NCI-H526 treated with DMSO at 0.1 percent for 48 hours (cell line): ENCODE results near the gene RELA.
"Not testable (repeated sequence)": the region's sequence is repeated elsewhere in the genome, so short reads cannot be mapped to it uniquely, and the experiment has no call there.

Experiments used
- DNase-seq: peaks from one replicate; lab custom pipeline; 2025; lab: John Stamatoyannopoulos, UW

Gene RELA

DNA sequence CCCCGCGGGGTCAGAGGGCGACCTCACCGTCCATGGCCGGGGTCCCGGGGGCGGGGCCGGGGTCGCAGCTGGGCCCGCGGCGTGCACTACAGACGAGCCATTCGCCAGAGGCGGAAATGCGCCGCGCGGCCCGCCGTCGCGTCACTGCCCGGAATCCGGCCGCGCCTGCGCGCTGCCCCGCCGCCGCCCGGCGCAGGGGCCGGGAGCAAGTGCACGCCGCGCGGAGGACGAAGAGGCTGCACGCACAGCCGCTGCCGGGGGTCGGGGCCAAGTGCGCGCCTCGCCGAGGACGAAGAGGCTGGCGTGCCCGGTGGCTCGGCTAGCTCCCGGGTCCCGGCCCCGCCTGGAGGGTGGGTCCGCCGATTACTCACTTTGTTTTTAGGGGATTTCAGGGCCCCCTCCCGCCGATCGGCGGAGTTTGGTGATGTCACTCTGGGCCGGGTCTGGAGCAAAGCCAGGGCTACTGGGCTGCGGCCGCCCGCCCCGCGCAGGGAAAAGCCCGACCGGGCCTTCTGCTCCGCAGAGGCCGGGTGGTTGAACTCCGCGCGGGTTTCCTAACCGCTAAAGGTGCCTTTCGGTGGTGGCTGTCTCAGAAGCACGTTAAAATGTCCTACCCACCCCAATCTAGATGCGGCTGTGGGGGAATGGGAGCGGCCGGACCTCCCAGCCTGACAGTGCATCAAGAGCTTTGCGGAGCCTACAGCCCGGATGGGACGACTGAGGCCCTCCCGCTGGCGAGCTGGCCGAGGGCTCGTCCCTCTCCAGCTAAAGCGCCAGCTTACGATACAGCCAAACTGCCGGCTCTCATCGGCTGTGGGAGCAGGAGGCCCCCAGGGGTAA, at the start of gene RELA:
TSS of gene RELA (minus strand) at position 118 of the 840 bp plus-strand sequence. CDS start at position 34, 84 bp downstream.
- DNase-seq: peak; percentile 91

GRCh38 chr11:65711785-65712632, 49.3 kb upstream of the RELA start, which contains the start of gene KAT5:
KAT5 (plus strand) TSS chr11:65712252; CDS start chr11:65712268, 16 bp downstream.
- peak; percentile 98 for DNase-seq

- DNase-seq: no peak
Observed at GRCh38 chr11:65710421-65710820, 47.7 kb upstream of the RELA start.

GRCh38 chr11:65709661-65710060, 46.9 kb upstream of the RELA start:
- no peak for DNase-seq

DNA sequence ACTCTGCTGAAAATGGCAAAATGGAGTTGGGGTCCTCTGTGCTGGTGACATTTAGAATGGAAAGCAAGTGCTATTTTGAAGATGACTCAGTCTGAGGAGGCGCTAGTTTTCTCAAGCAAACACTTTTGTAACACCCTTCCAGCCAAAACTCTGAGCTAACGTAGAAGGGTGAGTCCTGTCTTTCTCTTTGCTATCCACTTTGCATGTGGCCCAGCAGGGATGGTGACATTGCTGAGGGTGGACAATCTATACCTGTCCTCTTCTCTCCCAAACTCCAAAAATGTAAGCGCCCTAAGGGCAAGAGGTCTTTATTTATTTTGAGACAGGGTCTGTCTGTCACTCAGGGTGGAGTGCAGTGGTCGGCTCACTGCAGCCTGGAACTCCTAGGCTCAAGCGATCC, 45.7 kb upstream of the RELA start:
- DNase-seq: no peak

DNA sequence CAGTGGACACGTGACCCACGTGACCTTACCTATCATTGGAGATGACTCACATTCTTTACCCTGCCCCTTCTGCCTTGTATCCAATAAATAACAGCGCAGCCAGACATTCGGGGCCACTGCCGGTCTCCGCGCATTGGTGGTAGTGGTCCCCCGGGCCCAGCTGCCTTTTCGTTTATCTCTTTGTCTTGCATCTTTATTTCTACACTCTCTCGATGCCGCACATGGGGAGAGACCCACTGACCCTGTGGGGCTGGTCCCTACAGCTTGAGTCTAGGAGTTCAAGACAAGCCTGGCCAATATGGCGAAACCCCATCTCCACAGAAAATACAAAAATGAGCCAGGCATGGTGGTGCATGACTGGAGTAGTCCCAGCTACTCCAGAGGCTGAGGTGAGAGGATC, 44.3 kb upstream of the RELA start:
- DNase-seq: not testable (repeated sequence)

- DNase-seq: peak; percentile 16
Observed at GRCh38 chr11:65706303-65706763, 43.6 kb upstream of the RELA start.

- DNase-seq: no peak
Observed at GRCh38 chr11:65703846-65704245, 41.1 kb upstream of the RELA start.

DNA sequence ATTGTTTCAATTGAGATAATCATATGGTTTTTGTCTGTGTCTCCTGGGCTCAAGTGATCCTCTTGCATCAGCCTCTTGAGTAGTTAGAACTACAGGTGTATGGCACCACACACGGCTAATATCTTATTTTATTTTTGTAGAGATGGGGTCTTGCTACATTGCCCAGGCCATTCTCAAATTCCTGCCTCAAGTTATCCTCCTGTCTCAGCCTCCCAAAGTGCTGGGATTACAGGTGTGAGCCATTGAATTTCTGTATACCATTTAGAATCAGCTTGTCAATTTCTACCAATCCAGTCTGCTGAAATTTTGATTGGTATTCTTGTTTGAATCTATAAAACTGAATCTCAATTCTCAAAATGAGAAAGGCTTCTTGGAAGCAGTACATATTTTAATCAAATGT, 39.0 kb upstream of the RELA start:
- no peak for DNase-seq

DNA sequence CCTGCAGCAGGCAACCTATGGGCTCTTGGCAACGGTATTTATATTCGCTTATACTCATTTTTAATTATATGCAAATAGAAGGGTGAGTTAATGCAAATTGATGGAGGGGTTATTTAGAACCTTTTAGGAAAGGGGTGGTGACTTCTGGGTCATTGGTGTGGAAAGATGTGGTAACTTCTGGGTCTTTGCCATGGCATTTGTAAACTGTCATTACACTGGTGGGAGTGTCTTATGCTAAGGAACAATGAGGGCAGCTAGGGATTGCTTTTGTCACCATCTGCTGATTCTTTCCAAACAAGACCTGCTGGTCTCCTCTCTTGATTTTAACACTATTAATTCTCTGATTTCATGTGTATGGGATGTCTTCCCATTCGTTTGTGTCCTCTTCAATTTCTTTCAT, 37.7 kb upstream of the RELA start:
- peak; percentile 98 for DNase-seq

DNA sequence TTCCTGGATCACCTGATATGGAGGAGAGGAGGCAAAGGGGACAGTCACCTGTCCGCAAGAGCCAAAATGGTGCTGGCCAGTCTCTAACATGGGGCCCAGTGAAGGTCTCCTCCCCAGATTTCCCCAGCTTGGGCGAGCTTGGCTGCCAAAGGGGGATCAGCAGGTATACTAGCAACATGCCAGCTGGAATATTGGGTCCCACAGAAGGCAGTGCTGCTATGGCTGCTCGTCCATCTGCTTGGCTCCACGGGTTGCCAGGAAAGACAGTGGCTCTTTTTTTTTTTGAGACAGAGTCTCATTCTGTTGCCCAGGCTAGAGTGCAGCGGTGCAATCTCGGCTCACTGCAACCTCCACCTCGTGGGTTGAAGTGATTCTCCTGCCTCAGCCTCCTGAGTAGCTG, 36.6 kb upstream of the RELA start:
- DNase-seq: no peak

DNA sequence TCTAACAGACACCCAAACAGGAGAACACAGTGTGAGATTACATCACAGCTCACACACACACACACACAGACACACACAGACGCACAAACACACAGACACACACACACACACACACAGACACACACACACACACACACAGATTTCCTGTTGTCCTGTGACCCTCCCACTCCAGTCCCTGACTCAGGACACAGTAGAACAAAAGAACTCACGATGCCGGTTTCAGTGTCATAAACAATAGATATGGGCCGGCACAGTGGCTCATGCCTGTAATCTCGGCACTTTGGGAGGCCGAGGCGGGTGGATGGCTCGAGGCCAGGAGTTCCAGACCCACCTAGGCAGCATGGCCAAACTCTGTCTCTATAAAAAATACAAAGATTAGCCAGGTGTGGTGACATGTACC, 35.5 kb upstream of the RELA start:
- no peak for DNase-seq

DNA sequence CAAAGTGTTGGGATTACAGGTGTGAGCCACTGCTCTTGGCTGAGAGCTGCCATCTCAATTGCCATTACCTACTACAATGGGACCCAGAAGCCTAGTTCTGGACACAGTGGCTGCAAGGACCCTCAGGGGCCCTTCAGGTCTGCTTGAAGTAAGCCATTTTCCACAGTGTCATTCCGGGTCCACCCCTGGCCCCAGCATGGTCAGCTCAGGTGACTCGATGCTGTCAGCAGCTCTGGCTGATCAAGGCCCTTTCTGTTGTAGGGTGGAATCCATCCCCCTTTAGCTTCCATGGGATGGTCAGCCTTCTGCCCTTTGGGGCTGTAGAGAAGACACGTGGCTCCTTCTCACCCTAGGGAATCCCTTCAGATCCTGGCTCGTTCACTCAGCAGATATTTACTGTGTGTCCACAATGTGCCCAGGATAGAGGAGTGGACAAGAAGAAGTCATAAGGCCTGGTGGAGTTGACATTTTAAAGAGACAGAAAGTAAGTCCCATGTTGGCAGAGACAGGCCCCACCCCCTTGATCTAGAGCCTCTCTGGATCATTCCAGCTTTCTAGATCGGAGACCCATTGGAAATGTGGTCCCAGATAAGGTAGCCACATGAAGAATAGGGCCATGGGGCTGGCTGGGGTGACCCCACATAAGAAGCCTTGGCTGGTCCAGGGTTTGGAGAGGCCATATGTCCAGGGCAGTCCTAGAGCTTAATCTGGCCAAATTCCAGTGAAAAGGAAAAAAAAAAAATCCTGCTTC, 34.3 kb upstream of the RELA start:
- no peak for DNase-seq

DNA sequence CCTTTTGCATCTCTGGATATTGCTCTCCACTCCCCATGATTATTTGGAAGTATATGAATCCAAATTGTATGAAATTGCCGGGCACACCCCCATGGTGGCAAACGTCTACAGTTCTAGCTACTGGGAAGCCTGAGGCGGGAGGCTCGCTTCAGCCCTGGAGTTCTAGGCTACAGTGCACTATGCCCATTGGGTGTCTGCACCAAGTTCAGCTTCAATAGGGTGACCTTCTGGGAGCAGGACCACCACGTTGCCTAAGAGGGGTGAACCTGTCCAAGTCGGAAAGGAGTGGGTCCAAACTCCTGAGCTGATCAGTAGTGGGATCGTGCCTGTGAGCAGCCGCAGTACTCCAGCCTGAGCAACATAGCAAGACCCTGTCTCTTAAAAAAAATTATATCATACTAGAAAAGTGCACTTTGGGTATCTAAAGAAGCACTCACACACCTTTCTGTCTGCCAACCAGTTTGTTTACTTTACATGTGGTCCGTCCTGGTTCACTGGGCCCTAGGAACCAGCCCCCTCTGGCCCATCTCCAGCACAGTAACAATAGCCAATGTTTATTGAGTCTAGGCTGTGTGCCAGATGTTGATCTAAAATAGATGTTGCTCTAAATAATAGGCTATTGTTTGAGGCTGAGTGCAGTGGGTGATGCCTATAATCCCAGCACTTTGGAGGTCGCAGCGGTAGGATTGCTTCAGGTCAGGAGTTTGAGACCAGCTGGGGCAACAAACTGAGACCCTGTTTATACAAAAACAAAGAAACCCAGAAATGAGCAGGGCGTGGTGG, 32.9 kb upstream of the RELA start:
- peak; percentile 67 for DNase-seq

DNA sequence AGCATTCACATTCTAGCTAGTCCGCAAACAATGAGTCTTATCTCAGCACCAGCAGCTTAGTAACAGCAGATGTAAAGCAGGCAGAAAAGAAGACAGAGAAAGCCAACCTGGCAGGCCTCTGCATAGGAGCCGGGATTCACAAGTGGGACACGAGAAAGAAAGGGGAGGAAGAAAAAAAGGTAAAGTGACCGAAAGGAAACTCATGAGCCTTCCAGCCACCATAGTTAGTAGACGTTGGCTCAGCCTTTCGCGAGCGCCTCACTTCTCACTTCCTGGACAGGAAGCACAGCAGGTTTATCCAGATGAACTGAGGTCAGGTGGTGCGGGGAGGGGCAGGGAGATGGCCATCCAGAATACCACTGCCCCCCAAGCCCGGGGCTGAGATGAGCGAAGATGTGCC, 29.7 kb upstream of the RELA start:
- no peak for DNase-seq

DNA sequence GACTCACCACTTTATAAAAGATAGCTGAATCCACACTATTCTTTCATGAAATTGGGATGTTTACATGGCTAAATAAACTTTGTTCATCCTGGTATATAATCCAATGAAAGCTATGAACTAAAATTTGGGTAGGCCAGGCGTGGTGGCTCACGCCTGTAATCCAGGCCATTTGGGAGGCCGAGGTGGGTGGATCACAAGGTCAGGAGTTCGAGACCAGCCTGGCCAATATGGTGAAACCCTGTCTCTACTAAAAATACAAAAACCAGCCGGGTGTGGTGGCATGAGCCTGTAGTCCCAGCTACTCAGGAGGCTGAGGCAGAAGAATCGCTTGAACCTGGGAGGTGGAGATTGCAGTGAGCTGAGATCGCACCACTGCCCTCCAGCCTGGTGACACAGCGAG, 29.1 kb upstream of the RELA start:
- DNase-seq: not testable (repeated sequence)

DNA sequence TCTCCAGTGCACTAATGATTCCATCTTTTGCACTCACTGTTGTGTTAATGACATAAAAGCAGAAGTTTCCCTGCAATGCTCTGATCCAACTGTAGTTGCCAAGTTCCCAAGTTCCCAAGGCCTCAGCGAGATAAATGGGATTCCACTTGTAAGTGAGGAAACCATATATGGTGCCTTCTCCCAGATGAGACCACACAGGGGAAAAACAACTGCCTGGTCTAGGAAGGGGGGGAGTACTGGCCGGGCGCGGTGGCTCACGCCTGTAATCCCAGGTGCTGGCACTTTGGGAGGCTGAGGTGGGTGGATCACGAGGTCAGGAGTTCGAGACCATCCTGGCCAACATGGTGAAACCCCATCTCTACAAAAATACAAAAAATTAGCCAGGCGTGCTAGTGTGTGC, 23.3 kb upstream of the RELA start:
- DNase-seq: no peak

GRCh38 chr11:65683480-65683879, 20.8 kb upstream of the RELA start:
- not testable (repeated sequence) for DNase-seq

DNA sequence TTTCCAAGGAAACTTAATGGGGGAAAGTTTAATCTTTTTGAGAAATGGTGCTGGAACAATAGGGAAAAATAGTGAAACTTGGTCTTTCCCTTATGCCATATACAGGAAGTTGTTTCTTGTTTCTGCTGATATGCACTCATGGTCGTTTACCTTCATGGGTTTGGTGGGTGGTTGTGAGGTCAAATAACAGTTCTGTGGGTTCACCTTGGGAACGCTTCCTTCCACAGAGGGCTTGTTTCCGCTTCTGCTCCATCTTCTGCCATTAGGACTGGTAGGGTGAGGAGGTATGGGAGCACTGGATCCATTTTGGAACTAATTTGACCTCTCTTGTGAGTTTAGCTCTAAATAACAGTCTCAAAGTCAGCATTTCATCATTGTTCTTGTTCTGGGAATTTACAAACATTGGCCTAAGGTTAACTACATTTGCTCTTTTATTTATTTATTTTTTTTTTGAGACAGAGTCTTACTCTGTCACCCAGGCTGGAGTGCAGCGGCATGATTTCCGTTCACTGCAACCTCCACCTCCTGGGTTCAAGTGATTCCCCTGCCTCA, 17.6 kb upstream of the RELA start:
- no peak for DNase-seq

GRCh38 chr11:65672982-65673381, 10.3 kb upstream of the RELA start:
- DNase-seq: no peak
